GM15510 (cell line): ENCODE results near the gene PHLDA1.

Source experiments
- POLR2A ChIP-seq: IDR thresholded peaks from 3 replicates; pipeline ENCODE4 v1.6.1; 2011; ENCODE audit warnings: borderline replicate concordance; ENCODE audit not compliant: insufficient read length; ENCODE audit errors: extremely low read depth

PHLDA1 gene

DNA sequence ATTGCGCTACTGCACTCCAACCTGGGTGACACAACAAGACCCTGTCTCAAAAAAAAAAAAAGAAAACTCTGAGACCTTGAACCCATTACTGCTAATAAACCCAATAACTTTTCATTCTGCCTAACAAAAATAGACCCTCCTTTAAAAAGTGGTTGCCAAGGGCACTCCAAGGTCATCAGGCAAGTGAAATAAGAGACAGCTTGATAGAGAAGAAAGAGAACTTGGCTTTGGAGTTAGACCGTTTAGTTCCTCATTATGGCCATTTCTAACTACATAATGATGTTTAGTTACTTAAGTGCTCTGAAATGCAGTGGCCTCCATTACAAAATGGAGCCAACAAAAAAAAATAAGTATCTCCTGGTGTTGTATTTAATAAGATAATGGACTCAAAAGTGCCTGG, 55.9 kb downstream of the PHLDA1 start:
- TF ChIP-seq POLR2A: no peak
